ENCODE data around the gene SLC39A3.

Gene SLC39A3

DNA sequence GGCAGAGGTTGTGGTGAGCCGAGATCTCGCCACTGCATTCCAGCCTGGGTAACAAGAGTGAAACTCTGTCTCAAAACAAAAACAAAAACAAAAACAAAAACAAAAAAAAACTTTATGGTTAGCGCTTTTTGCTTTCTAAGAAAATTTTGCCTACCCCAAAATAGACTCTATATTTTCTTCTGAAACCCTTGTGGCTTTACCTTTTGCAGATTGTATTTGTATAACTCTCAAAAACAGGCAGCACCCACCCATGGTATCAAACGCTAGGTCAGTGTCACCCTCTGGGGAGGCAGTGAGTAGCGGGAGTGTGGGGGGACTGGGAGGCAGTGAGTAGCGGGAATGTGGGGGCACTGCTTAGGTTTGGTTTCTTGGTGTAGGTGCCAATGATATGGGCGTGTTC is 7.5 kb upstream of the SLC39A3 start:
- DNase-seq (ENCODE audit: low read depth, low spot score) = no peak

DNA sequence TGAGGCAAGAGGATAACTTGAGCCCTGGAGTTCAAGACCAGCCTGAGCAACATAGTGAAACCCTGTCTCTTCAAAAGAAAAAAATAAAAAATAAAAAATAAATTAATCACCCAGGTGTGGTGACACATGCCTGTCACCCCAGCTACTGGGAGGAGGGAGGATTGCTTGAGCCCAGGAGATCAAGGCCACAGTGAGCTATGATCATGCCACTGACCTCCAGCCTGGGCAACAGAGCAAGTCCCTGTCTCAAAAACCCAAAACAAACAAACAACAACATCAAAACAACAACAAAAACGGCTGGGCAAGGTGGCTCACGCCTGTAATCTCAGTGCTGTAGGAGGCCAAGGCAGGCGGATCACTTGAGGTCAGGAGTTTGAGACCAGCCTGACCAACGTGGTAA is 4.3 kb upstream of the SLC39A3 start:
- no peak for DNase-seq (ENCODE audit: low read depth, low spot score)

DNA sequence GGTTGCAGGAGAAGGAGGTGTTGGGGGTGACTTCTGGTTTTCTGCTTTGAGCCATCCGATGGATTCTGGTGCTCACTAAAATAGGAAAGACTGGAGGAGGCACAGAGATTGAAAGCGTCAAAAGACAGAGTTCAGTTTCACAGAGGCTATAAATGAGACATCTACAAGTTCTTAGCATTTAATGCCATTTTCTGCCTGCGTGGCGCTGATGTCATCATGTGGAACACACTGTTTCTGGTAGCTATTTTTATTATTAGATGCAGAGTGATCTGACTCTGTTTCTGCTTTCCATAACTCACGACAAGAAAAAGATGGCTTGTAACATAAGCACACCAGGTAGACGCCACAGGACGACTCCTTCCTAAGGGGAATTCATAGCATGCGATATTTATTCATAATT is 3.3 kb upstream of the SLC39A3 start:
- DNase-seq (ENCODE audit: low read depth, low spot score) = no peak

DNA sequence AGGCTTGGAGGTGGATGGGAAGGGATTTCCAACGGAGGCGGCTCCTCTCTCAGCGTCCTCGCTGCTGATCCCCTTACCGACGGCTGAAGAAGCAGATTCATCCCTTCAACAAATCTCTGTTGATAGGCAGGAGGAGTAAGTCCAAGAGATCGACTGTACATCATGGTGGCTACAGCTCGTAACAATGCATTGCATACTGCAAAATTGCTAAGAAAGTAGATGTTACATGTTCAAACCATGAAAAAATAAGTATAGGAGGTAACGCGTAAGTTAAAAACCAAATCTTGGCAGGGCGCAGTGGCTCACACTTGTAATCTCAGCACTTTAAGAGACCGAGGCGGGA is 468 bp upstream of the SLC39A3 start:
- no peak for DNase-seq (ENCODE audit: low read depth, low spot score)

DNA sequence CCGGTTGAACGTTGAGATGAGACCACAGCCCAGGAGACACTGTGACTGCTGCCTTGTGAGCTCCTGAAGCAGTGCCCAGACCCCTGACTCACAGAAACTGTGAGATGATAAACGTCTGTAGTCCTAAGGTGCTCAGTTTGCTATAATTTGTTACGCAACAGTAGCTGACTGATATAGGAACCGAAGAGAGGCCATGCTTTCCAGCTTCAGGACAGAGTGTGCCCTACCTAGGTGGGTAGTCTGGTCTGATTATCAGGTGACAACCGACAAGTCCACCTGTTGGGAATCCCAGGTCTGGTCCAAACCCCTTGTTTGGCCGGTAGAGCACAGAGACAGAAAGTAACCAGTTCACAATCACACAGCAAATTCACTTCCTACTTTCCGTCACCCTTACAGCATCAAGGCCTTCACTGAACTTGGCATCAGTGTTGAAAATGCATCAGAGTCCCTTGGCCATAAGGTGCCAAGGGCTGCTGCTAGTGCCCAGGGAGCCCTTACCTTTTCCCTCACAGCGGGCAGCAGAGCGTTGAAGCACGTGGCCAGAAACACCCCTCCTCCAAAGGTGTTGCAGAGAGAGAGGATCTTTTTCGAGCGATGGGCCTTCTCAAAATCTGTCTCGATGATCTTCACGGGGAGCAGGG is 3.1 kb downstream of the SLC39A3 start:
- no peak for DNase-seq (ENCODE audit: low read depth, low spot score)

DNA sequence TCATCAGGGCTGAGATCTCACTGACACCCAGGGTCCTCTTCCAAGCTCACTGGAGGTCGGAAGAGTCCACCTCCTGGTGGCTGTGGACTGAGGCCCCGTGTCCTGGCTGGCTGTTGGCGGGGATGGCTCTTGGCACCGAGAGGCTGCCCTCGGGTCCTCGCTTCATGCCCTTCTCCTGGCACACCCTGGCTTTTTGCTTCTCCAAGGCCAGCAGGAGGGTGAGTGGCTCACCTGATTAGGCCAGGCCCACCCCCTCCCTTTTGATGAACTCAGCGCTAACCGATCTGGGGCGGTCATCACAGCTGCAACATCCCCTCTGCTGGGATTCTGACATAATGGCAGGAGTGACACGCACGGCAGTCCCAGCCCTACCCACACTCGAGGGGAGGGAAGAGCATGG is 4.4 kb downstream of the SLC39A3 start:
- no peak for DNase-seq (ENCODE audit: low read depth, low spot score)

DNA sequence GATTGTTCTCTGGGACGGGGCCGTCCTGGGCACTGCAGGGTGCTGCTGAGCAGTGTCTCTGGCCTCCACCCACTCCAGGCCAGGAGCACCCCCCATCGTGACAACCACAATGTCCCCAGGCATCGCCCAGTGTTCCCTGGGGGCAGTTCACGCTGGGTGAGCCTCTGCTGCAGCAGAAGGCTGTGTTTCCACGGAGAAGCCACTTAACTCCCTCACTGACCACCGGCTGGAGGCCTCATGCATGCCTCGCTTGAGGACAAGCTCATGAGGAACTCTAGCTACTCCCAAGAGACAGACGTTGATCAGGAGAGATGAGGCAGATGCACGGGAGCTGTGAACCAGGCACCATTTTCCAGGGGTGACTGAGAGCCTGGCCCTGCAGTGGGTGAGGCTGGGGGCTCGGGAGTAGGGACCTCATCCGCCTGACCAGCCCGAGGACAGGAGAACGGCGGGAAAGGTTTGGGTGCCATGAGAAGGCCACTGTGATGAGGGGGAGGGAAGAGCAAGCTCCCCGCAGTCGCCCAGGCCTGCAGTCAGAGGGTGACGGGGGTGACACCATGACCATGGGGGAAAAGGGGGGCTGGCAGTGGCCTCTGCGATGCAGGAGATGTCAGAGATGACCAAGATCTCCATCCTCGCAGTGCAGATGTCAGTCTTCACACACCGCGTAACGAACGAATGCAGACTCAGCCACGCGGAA is 5.1 kb downstream of the SLC39A3 start:
- DNase-seq (ENCODE audit: low read depth, low spot score) = no peak

DNA sequence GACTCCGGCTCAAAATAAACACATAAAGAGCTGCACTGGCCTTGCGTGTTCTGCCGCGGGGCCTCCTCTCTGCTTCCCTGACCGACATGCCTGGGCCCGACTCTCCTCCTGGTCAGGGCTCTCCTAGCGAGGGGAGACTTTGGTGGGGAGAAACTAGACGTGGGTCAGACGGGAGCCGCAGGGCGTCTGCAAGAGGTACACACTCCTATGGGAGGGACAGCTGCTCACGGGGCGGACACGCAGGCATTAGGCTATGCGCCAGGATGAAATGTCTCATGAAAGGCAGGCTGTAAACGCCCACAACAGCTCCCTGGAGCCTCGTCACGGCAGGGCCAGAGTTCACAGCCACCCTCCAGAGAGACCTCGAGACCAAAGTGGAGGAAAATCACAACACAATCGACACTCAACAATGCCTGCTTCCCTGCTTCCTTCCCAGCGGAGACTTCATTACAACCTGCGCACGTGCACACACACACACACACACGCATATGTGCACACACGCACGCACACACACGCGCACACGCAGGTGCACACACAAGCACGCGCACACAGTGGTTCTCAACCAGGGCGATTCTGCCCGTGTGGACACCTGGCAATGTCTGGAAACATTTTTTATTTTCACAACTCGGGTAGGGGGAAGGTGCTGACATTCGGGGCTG is 5.8 kb downstream of the SLC39A3 start:
- DNase-seq (ENCODE audit: low read depth, low spot score) = no peak

DNA sequence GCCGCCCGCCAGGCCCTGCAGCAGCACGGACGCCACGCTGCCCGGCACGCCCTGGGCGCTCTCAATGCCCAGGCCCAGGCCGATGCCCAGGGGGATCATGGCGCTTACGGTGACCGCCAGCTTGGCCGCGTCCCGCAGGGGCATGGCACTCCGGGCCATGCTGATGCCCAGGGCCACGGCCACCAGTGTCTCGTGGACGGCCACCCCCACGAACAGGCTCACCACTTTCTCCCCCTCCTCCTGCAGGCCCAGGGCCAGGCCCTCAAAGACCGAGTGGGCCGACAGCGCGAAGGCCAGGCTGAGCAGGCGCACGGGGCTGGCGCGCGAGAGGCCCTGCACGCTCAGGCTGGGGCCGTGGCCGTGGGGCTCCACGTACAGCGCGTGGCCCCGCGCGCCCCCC is 6.9 kb downstream of the SLC39A3 start:
- no peak for DNase-seq (ENCODE audit: low read depth, low spot score)

DNA sequence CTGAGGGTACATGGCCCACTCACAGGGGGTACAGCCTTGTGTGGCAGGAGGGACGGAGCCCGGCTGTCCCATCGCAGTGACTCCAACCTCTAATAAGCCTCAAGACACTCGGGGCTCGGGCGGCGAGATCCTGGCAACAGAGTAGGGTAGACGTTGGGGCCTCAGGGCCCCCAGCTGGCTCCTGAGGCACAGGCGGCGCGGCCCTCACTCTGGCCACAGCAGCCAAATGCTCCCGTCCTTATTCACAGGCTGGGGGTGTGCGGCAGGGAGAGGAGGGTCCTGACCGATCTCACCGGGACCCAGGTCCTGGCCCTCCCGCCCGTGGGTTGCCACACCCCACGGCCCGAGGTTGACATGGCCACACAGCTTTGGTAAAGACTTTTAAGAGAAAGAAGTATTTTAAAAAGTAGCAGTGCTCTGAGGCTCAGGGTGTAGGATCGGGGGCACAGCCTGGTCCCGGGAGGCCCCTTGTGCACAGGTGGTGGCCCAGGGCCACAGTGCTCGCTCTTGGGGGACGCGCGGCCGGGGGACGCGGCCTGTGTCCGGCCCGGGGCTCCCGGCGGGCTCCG is 7.6 kb downstream of the SLC39A3 start:
- DNase-seq (ENCODE audit: low read depth, low spot score) = no peak

DNA sequence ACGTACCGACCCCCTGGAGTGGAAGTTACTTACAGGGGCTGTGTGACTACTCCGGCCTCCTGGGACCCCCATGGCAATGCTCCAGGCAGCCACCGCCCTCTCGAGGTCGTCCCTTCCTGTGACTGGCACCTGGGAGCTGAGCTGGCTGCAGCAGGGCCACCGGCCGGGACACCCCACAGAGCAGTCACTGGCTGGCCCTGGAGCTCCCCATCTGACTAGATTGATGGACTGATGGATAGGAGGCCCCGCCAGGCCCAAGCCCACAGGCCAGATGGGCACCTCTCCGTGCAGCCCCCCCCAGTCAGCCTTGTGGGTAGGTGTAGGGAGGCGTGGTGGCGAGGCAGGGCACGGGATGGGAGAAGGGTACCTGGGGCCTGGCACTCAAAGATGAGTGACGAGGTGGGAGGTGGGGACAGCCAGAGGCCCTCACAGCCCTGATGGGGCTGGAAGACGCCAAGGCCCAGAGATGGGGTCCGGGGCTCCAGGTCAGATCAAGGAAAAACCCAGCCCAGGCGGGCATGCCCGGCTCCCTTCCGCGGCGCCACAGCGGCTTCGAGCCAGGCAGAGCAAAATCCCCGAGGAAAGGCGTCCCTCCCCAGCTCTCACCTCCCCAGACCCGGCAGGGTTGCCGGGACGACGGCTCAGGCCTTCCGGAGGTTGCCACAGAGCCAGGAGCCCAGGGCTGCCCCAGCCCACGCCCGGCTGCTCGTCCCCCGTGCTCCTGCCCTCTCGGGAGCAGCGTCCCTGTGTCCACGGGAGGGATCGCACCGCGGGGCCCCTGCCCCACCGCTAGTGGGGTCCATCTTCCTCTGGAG is 8.4 kb downstream of the SLC39A3 start:
- DNase-seq (ENCODE audit: low read depth, low spot score) = no peak

DNA sequence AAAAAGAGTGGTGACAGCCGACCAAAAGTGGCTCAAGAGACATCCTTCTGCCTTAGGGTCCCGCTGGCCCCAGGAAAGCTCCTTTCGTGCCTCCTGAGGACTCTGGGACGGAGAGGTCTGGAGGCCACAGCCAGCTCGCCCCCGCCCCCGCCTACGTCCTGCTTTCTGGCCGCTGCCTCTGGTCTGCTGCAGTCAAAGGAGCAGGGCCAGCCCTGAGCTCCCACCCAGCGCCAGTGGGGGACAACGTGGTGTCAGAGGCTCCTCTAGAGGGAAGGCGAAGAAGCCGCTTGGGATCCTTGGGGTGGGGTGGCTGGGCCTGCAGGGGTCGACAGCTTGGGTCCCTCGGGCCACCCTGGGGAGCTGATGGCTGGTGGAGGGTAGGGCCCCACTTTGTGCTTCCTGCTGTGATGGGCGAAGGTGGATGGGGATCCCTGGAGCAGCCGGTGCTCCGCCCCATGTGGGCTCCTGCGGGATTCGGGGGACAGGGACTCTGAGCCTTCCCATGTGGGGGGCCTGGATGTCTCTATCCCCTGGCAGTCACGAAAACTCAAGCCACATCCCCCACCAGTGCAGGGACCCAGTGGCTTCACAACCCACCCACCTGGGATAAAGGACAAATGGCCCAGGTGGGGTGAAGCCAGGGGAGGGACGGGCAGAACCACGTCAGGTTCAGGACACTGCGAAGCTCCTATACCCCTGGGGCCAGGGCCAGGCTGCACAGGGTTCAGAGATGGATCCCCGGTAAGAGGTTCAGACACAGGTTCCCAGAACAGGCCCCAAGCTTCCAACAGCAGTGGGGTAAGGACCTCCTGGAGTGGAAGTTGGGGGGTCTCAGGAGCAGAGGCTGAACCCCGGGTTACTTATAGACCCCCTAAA is 9.6 kb downstream of the SLC39A3 start:
- no peak for DNase-seq (ENCODE audit: low read depth, low spot score)

DNA sequence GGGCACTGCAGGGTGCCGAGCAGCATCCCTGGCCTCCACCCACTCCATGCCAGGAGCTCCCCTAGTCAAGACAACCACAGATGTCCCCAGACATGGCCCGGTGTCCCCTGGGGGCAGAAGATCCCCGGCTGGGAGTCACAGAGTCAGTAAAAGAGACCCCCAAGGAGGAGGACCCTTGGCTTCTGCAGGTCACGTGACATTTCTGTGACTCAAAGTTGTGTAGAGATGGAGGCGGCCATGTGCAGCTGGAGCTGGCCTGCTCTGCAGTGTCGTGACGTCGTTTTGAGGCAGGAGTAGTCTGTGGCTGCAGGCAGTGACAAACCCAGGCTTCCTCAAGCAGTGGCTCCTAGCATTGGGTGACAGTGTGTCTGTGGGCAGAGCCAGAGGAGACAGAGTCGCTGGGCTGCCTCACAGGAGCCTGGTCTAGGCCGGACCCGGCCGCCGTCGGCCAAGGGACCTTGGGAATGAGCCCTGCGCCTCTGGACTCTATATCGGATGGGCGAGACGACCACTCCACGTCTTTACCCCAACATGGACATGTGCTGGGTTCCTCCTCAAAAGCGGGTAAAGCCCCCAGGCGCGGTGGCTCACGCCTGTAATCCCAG is 10.9 kb downstream of the SLC39A3 start:
- DNase-seq (ENCODE audit: low read depth, low spot score) = no peak

DNA sequence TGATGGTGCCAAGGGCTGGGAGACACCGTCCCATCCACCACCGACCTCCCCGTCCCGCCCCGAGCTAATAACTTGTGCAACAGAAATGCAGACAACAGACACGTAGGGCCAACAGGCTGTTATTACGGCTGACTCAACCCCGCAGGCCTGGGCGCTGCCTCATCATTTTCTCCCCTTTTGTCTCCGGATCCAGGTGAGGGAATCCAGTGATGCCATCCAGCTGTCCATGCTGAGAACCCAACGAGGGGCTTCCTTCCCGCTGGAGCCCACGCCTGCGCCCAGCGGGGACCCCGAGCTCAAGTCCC is 12.2 kb downstream of the SLC39A3 start:
- no peak for DNase-seq (ENCODE audit: low read depth, low spot score)

DNA sequence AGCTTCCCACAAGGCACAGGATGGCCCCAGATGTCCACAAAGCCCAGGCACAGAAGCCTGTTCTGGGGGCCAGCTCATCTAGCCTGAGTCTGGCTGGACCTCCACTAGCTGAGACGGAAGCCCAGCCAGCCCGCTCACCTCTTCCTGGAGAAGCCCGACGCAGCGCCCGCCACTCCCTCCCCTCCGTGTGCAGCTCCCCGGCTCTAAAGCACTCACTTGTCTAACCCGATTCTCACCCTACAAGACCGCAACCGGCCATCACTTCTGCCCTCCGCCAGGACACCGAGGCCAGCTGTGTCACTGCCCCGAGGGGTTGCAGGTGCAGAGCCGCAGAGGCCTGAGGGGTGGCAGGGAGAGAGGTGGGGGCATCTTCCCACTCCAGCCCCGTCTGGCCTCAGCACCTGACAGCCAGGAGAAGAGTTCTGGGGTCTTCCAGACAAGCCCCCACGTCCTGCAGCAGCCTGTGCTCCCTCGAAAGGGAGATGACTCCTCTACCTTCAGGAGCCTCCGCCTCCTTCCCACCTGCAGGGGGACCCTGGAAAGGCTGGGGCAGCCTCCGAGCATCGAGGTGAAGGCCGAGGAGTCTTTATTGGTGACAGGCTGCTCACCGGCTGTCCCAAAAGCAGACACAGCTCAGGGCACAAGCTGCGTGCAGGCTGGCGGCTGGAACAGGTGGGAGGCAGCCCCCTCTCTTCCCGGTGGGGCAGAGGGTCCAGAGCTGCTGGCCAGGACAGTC is 12.7 kb downstream of the SLC39A3 start:
- no peak for DNase-seq (ENCODE audit: low read depth, low spot score)

DNA sequence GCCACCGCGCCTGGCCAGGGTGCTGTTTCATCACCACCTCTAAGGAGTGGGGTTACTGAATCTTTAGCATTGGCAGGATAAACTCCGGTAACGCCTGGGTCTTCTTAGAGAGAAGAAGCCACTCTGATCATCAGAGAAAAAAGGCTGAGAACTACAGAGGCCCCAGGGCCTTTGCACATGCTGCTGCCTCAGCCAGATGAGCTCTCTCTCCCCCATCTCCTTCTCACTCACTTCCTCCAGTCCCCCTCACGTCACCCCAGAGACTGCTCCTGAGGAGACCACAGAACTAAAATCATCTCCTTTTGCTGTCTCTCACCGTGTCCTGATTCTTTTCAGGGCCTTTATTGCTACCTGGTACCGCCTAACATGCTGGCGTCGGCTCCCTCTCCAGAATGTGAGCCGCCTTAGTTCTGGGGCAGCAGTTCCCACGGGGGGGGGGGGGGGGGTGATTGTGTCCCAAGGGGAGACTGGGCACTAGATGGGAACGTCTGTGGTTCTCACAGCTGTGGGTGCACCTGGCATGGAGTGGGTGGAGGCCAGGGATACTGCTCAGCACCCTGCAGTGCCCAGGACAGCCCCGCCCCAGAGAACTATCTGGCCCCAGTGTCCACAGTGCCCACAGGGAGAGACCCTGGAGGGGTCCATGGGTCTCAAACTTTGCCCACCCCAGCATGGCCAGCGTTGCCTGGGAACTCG is 13.5 kb downstream of the SLC39A3 start:
- no peak for DNase-seq (ENCODE audit: low read depth, low spot score)

DNA sequence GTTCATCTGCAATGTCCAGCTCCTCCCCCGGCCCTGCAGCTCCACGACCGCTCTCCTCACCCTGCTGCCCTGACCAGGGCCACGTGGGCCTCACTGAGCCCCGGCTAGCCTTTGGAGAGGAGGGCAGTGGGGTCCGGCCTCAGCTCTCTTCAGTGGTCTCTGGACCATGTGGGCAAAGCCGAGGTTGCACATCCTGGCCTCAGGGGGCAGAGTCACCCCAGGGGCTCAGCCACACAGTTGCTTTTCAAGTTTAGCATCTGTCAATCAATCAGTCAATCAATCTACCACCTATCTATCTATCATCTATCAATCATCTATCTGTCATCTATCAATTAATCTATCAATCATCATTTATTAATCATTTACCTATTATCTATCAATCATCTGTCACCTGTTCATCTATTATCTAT is 15.7 kb downstream of the SLC39A3 start:
- DNase-seq (ENCODE audit: low read depth, low spot score) = no peak

DNA sequence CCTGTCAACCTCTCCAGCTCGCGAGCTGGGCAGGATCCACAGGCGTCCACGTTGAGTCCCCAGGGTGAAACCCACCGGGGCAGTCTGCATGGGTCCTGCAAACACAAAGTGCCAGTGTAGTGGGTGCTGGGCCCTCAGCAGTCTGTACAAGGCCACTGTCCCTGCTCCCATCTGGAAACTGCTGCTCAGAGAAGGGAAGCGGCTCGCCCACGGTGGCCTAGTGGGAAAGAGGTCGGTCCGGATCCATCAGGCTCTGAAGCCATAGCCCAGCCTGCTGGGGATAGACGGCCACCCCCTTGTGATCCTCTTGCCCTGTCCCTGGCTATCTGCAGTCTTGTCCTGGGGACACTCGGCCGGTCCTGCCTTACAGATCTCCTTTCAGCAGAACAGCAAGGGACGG is 16.1 kb downstream of the SLC39A3 start:
- no peak for DNase-seq (ENCODE audit: low read depth, low spot score)

DNA sequence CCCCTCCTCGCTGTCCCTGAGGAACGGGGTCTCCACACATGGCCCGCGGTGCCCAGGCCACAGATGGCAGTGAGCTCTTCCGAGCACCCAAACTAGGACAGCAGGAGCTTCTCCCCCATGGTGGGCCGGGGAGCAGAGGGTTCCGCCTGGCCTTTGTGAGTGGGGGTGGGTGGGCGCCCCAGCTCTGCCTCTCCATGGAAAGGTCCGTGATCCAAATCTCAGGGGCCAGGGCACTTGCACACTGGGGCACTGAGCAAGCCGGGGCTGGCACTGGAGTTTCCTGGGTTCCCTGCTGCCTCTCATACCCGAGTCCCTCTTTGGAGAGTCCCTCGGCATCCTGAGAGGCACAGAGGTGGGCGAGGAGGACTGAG is 16.5 kb downstream of the SLC39A3 start:
- DNase-seq (ENCODE audit: low read depth, low spot score) = no peak

Data from activated naive CD8-positive, alpha-beta T cell treated with anti-CD3 and anti-CD28 coated beads, Interleukin-2, amount 50 U/mL, for 16 hours (primary cell).